Measurements from ENCODE around the gene YPEL4.

YPEL4 gene

DNA sequence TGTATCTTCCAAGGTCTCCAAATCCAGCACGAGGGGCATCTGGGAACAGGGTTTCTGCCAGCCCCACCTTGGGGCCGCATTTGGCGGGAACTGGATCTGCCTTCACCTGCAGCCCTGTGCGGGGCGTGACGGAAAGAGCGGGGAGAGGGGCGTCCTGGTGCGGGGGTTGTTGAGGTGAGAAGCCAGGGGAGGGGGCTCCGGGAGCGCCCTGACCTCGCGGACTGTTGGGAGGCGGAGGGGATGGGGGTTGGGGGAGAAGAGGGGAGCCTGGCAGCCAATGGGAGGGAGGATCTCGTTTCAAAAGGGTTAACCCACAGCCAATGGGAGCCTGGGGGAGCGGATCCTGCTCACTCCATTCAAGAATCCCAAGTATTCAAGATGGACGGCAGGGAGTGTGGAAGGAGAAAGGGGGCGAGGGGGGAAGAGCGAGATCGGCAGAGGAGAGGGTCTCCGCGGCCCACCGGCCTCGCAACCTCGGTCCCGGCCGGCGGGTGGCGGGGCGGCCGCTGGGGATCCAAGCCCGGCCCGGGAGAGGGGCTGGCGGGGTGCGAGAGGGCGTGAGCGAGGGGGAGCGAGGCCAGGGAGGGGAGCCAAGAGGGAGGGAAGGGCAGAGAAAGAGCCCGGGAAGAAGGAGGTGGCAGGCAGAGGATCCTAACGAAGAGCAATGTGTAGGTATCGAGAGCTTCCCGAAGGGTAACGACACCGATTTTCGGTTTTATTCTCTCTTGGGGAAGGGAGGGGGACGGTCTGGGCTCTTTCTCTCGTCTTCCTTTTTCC lies 11.5 kb downstream of the YPEL4 start:
- H3K4me3 ChIP-seq (ENCODE audit: low read depth, low read length), result peak overlapping the region; percentile 84
- TF ChIP-seq, protein P1, sequence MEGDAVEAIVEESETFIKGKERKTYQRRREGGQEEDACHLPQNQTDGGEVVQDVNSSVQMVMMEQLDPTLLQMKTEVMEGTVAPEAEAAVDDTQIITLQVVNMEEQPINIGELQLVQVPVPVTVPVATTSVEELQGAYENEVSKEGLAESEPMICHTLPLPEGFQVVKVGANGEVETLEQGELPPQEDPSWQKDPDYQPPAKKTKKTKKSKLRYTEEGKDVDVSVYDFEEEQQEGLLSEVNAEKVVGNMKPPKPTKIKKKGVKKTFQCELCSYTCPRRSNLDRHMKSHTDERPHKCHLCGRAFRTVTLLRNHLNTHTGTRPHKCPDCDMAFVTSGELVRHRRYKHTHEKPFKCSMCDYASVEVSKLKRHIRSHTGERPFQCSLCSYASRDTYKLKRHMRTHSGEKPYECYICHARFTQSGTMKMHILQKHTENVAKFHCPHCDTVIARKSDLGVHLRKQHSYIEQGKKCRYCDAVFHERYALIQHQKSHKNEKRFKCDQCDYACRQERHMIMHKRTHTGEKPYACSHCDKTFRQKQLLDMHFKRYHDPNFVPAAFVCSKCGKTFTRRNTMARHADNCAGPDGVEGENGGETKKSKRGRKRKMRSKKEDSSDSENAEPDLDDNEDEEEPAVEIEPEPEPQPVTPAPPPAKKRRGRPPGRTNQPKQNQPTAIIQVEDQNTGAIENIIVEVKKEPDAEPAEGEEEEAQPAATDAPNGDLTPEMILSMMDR (IDR thresholded peaks at IDR 0.05; ENCODE audit: low read depth, low read length), result no peak

DNA sequence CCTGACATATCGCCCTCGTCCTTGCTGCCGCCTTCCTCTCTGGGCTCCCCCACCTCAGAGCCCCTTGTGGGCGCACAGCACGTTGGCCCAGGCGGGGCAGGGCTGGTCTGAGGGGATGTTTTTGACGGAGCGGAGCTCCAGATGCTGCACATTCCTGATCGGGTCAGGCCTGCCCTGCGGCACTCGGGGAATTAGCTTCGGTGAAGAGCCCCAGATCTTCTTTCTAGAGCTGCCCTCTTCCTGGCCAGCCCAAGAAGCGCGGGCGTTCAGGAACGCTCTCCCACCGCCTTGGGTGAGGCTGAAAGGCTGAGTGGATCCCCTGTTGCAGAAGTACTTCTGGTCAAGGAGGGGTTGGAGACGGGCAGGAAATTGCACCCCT lies 12.1 kb downstream of the YPEL4 start:
- peak overlapping the region; percentile 84 for H3K4me3 ChIP-seq (ENCODE audit: low read depth, low read length)
- TF ChIP-seq, protein P1 (IDR thresholded peaks at IDR 0.05; ENCODE audit: low read depth, low read length), result no peak

DNA sequence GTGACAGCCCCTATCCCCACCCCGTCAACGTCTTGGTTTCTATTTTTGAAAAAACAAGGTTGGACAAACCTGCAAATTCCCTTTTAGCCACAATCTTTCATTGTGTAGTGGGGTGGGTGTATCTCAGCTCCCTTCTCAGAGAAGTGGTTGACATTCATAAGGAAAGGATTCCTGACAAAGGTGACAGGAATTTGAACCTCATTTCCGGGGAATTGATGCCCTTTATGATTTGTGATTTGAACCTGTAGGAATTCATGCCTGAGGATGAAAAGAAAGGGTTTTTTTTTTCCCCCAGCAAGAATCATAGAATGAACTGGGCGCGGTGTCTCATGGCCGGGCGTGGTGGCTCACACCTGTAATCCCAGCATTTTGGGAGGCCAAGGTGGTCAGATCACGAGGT lies 14.5 kb downstream of the YPEL4 start:
- TF ChIP-seq, protein P1 (IDR thresholded peaks at IDR 0.05; ENCODE audit: low read depth, low read length), result no peak
- no peak overlapping the region for H3K4me3 ChIP-seq (ENCODE audit: low read depth, low read length)

DNA sequence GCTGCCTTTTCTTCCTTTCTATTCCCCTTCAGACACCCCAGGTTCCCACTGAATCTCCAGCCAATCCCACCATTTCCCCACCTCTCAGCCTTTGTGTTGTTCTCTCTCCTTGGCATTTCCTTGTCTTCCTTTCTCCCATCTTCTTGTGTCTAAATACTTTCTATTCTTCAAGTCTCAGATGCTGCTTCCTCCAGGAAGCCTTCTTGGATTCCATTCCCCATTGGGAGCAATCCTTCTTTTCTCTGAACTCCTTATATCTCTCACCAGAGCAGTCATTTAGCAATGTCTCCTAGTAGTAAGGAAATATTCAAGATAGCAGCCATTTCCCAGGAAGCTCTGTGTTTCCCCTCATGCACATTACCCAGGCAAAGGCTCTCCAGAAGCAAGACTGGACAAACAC lies 15.4 kb downstream of the YPEL4 start:
- TF ChIP-seq, protein P1 (IDR thresholded peaks at IDR 0.05; ENCODE audit: low read depth, low read length), result no peak
- no peak overlapping the region for H3K4me3 ChIP-seq (ENCODE audit: low read depth, low read length)

DNA sequence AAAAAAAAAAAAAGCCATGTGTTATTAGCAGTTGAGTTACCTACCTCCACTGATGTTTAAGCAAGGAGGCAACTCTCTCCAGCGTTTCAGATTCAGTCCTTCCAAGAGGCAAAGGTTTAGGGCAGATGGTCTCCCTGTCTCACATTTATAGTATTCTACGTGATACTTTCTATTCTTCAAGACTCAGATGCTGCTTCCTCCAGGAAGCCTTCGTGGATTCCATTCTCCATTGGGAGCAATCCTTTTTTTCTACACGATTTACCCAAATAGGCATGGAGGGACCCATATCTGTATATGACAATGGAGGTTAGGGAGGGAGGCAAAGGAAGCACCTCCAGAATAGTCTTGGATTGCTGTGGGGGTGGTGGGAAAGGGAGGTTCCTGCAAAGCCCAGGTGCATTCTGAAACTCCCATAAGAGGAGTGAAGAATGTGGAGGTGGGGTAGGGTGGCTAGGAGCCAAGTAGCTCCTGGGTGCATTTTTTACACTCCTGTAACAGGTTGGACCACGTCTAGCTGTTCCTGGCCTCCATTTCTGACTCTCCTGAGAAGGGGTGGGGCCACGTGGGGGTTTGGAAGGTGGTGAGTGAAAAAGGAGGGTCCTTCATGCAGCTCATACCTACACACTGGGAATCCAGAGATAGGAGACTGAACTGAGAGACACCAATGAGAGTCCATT lies 16.2 kb downstream of the YPEL4 start:
- TF ChIP-seq, protein P1 (IDR thresholded peaks at IDR 0.05; ENCODE audit: low read depth, low read length), result no peak
- H3K4me3 ChIP-seq (ENCODE audit: low read depth, low read length), result no peak overlapping the region

DNA sequence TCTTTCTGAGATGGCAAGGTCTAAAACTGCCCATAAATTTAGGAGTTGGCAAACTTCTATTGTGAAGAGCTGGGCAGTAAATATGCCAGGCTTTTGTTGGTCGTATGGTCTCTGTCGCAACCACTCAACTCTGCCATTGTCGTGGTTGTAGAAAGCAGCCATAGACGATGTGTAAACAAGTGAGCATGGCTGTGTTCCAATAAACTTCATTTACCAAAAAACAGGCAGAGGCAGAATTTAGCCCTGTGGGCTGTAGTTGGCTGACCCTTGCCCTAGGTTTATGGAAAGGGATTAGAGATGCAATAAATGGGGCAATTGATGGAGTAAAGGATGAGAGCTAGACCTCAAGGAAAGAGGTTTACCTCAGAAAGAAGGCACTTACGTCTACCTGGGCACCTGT lies 17.6 kb downstream of the YPEL4 start:
- H3K4me3 ChIP-seq (ENCODE audit: low read depth, low read length), result no peak overlapping the region
- TF ChIP-seq, protein P1 (IDR thresholded peaks at IDR 0.05; ENCODE audit: low read depth, low read length), result no peak

DNA sequence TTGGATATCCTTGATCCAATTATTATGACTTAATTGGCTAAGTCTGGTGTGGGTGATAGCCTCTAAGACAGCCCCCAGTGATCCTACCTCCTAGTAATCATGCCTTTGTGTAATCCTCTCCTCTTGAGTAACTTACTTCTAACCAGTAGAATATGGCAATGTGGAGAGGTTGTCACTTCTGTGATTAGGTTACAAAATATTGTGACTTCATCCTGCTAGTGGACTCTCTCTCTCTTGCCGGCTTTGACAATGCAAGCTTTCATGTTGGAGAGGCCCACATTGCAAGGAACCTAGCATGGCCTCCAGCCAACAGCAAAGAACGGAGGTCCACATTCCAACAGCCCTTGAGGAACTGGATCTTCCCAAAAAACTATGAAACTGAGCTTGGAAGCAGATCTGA lies 19.5 kb downstream of the YPEL4 start:
- TF ChIP-seq, protein P1 (IDR thresholded peaks at IDR 0.05; ENCODE audit: low read depth, low read length), result no peak

More for the DNA sequence above, 19.5 kb downstream of the YPEL4 start:
- H3K4me3 ChIP-seq (ENCODE audit: low read depth, low read length), result no peak overlapping the region
